H9 (cell line): ENCODE results near the gene ADGB. TPM values are rescaled to one million over a fixed set of nuclear protein-coding genes. Genes with fewer than 3 reads are reported as not detected.
"Not testable (repeated sequence)": the region's sequence is repeated elsewhere in the genome, so short reads cannot be mapped to it uniquely, and the experiment has no call there.

Experiments
- DNase-seq: peaks from one replicate; pipeline ENCODE4 v3.0.0-alpha.2; 2017
- H2AFZ ChIP-seq: one replicate; pipeline ENCODE4 v1.6.1; 2013; ENCODE audit warnings: mild to moderate bottlenecking, low read length, control low read depth, moderate library complexity
- H2AK5ac ChIP-seq: 2 replicates; pipeline ENCODE4 v1.6.1; 2013; ENCODE audit warnings: low read length, control low read depth, mixed read lengths; ENCODE audit not compliant: insufficient read length
- H2BK120ac ChIP-seq: one replicate; pipeline ENCODE4 v1.6.1; 2013; ENCODE audit warnings: low read depth, mild to moderate bottlenecking, low read length, control low read depth, inconsistent platforms; ENCODE audit not compliant: poor library complexity, severe bottlenecking
- H2BK12ac ChIP-seq: 2 replicates; pipeline ENCODE4 v1.6.1; 2013; ENCODE audit warnings: low read length, control low read depth, mixed read lengths, low read depth; ENCODE audit not compliant: insufficient read length
- H2BK15ac ChIP-seq: 2 replicates; pipeline ENCODE4 v1.6.1; 2013; ENCODE audit warnings: low read depth, low read length, control low read depth
- H2BK20ac ChIP-seq: one replicate; pipeline ENCODE4 v1.6.1; 2013; ENCODE audit warnings: low read depth, mild to moderate bottlenecking, low read length, control low read depth, inconsistent platforms; ENCODE audit not compliant: poor library complexity, severe bottlenecking
- H2BK5ac ChIP-seq: 2 replicates; pipeline ENCODE4 v1.6.1; 2013; ENCODE audit warnings: low read length, control low read depth, mixed read lengths; ENCODE audit not compliant: insufficient read length
- H3K14ac ChIP-seq: 2 replicates; pipeline ENCODE4 v1.6.1; 2013; ENCODE audit warnings: low read length, control low read depth; ENCODE audit not compliant: insufficient read depth
- H3K18ac ChIP-seq: 2 replicates; pipeline ENCODE4 v1.6.1; 2013; ENCODE audit warnings: low read depth, mild to moderate bottlenecking, mixed read lengths, low read length, control low read depth; ENCODE audit not compliant: insufficient read length
- H3K23ac ChIP-seq: 2 replicates; pipeline ENCODE4 v1.6.1; 2013; ENCODE audit warnings: low read length, control low read depth, mixed read lengths, low read depth; ENCODE audit not compliant: insufficient read length
- H3K23me2 ChIP-seq: 2 replicates; pipeline ENCODE4 v1.6.1; 2013; ENCODE audit warnings: low read depth, mild to moderate bottlenecking, mixed read lengths, low read length, control low read depth; ENCODE audit not compliant: insufficient read length, poor library complexity, severe bottlenecking
- H3K27ac ChIP-seq: 2 replicates; pipeline ENCODE4 v1.5.1; 2013; ENCODE audit warnings: low read length, control low read depth, mixed read lengths, low read depth; ENCODE audit not compliant: insufficient read length
- H3K27me3 ChIP-seq: 2 replicates; pipeline ENCODE4 v1.6.1; 2013; ENCODE audit warnings: low read length, control low read depth, inconsistent platforms; ENCODE audit not compliant: insufficient read depth
- H3K4ac ChIP-seq: 2 replicates; pipeline ENCODE4 v1.6.1; 2013; ENCODE audit warnings: low read depth, mild to moderate bottlenecking, control low read depth, inconsistent platforms, low read length, moderate library complexity
- H3K4me1 ChIP-seq: 2 replicates; pipeline ENCODE4 v1.6.1; 2013; ENCODE audit warnings: low read length, control low read depth, inconsistent platforms; ENCODE audit not compliant: insufficient read depth
- H3K4me2 ChIP-seq: 2 replicates; pipeline ENCODE4 v1.6.1; 2013; ENCODE audit warnings: low read length, control low read depth, mixed read lengths; ENCODE audit not compliant: insufficient read length, insufficient read depth
- H3K56ac ChIP-seq: 2 replicates; pipeline ENCODE4 v1.6.1; 2013; ENCODE audit warnings: low read depth, mild to moderate bottlenecking, mixed read lengths, low read length, control low read depth; ENCODE audit not compliant: insufficient read length
- H3K79me1 ChIP-seq: 2 replicates; pipeline ENCODE4 v1.6.1; 2013; ENCODE audit warnings: low read depth, mild to moderate bottlenecking, moderate library complexity, low read length, control low read depth, inconsistent platforms; ENCODE audit not compliant: insufficient read depth, poor library complexity, severe bottlenecking
- H3K79me2 ChIP-seq: 2 replicates; pipeline ENCODE4 v1.6.1; 2013; ENCODE audit warnings: low read length, control low read depth, inconsistent platforms; ENCODE audit not compliant: insufficient read depth
- H3K9ac ChIP-seq: 2 replicates; pipeline ENCODE4 v1.6.1; 2013; ENCODE audit warnings: low read length, control low read depth, mixed read lengths; ENCODE audit not compliant: insufficient read length; ENCODE audit errors: extremely low read depth
- H3K9me3 ChIP-seq: one replicate; pipeline ENCODE4 v1.6.1; 2013; ENCODE audit warnings: low read depth, low read length, inconsistent platforms; ENCODE audit not compliant: control insufficient read depth
- H3T11ph ChIP-seq: one replicate; pipeline ENCODE4 v1.6.1; 2013; ENCODE audit warnings: mild to moderate bottlenecking, low read length, control low read depth, inconsistent platforms
- H4K20me1 ChIP-seq: one replicate; pipeline ENCODE4 v1.6.1; 2013; ENCODE audit not compliant: control insufficient read depth, insufficient read length, insufficient read depth
- H4K5ac ChIP-seq: 2 replicates; pipeline ENCODE4 v1.6.1; 2013; ENCODE audit warnings: low read depth, mild to moderate bottlenecking, mixed read lengths, low read length, control low read depth; ENCODE audit not compliant: insufficient read length
- H4K8ac ChIP-seq: replicated peaks from 2 replicates; pipeline ENCODE4 v1.6.1; 2013; ENCODE audit warnings: low read length, control low read depth, mixed read lengths, low read depth; ENCODE audit not compliant: insufficient read length
- H4K91ac ChIP-seq: 2 replicates; pipeline ENCODE4 v1.6.1; 2013; ENCODE audit warnings: low read depth, mild to moderate bottlenecking, moderate library complexity, mixed read lengths, low read length, control low read depth; ENCODE audit not compliant: insufficient read length
- H3K27ac Mint-ChIP-seq, 3 experiments: 2 replicates in 2 of 3; 3 replicates in 1 of 3; pipeline ENCODE4 v1.8.0; 2020 to 2021; ENCODE audit warnings: mixed read lengths in 3 of 3, mild to moderate bottlenecking in 1 of 3, moderate library complexity in 1 of 3
- H3K27me3 Mint-ChIP-seq: 2 replicates; pipeline ENCODE4 v1.8.0; 2021; ENCODE audit warnings: low read depth, mild to moderate bottlenecking, moderate library complexity, mixed read lengths
- H3K36me3 Mint-ChIP-seq, 3 experiments: 2 replicates in 2 of 3; 3 replicates in 1 of 3; pipeline ENCODE4 v1.8.0; 2020 to 2021; ENCODE audit warnings: low read depth in 3 of 3, mixed read lengths in 3 of 3; ENCODE audit not compliant: insufficient read depth in 1 of 3
- H3K4me1 Mint-ChIP-seq, 2 experiments: 2 replicates each; pipeline ENCODE4 v1.8.0; 2020; ENCODE audit warnings: mixed read lengths in 2 of 2
- H3K4me3 Mint-ChIP-seq, 2 experiments: 2 replicates in 1 of 2; 3 replicates in 1 of 2; pipeline ENCODE4 v1.8.0; 2020 to 2021; ENCODE audit warnings: mild to moderate bottlenecking in 2 of 2, mixed read lengths in 2 of 2, moderate library complexity in 1 of 2
- H3K9me3 Mint-ChIP-seq, 2 experiments: 2 replicates in 1 of 2; 3 replicates in 1 of 2; pipeline ENCODE4 v1.8.0; 2020; ENCODE audit warnings: mild to moderate bottlenecking in 2 of 2, mixed read lengths in 2 of 2, moderate library complexity in 1 of 2
- CTCF ChIP-seq: fragments of 200-600 bp; sonication (generic); conservative IDR thresholded peaks from 3 replicates; pipeline ENCODE4 v1.8.0; 2021; ENCODE audit warnings: antibody characterized with exemption, mild to moderate bottlenecking
- WGBS: extraction: QIAGEN DNeasy Blood & Tissue Kit; methylation state at CpG from one replicate; pipeline ENCODE4 v1.1.7; 2013; ENCODE audit warnings: missing lambda C conversion rate, low lambda C conversion rate, mixed read lengths; ENCODE audit not compliant: insufficient read length; ENCODE audit errors: extremely low coverage; 5-methylcytosine and 5-hydroxymethylcytosine counted together
- total RNA-seq: library from RNA; stranded (reverse); gene quantifications from 2 replicates; pipeline ENCODE4 v1.2.1, GENCODE V29; 2021

ADGB gene
- total RNA-seq, 1 experiment from 2014 or later = not detected

GRCh38 chr6:146791930-146792329 lies 193.2 kb downstream of the ADGB start:
- Mint-ChIP-seq H3K4me1 (0 out of 4 replicates have a peak, but pooled peaks cover 0 to 2% of the 10 kb centered on the region in 2 experiments), H3K27me3 (no peaks in the 10 kb centered on the region; the same call in 1 of the 2 replicates), H3K36me3 (peaks cover 2 to 31% (median 6%) of the 10 kb centered on the region in 3 experiments; a peak in 5 of 7 replicates), H3K9me3 (peaks cover 21 to 34% of the 10 kb centered on the region in 2 experiments), H3K27ac (no peak overlapping the region), H3K4me3 (no peak overlapping the region)
- H4K8ac ChIP-seq = no peak overlapping the region
- no peaks in the 10 kb centered on the region for H3K79me2 ChIP-seq
- H2AK5ac ChIP-seq = no peak overlapping the region
- no peak overlapping the region for H3K4ac ChIP-seq
- no peak overlapping the region for H2BK120ac ChIP-seq
- no peak for TF ChIP-seq CTCF
- H3K27ac ChIP-seq = no peak overlapping the region
- H2BK15ac ChIP-seq = no peak overlapping the region
- no peak overlapping the region for H3K4me2 ChIP-seq
- no peaks in the 10 kb centered on the region for H4K20me1 ChIP-seq
- no peak overlapping the region for H2AFZ ChIP-seq
- H3K9ac ChIP-seq = no peak overlapping the region
- H3K14ac ChIP-seq = no peak overlapping the region
- no peaks in the 10 kb centered on the region for H3K9me3 ChIP-seq
- no peak overlapping the region for H2BK20ac ChIP-seq
- no peak overlapping the region for H3T11ph ChIP-seq
- DNase-seq = no peak
- H4K91ac ChIP-seq = no peak overlapping the region
- H3K23ac ChIP-seq = no peak overlapping the region
- H2BK5ac ChIP-seq = no peak overlapping the region
- no peaks in the 10 kb centered on the region for H3K23me2 ChIP-seq
- no CpG with 5 or more reads among the region's 4 CpGs for WGBS
- no peak overlapping the region for H3K56ac ChIP-seq
- H3K27me3 ChIP-seq = no peaks in the 10 kb centered on the region
- no peaks in the 10 kb centered on the region for H3K79me1 ChIP-seq
- no peaks in the 10 kb centered on the region for H3K4me1 ChIP-seq
- no peak overlapping the region for H4K5ac ChIP-seq
- no peak overlapping the region for H2BK12ac ChIP-seq
- H3K18ac ChIP-seq = no peak overlapping the region

- H3K23ac ChIP-seq, H3K4ac ChIP-seq, H3K4me1 Mint-ChIP-seq, H3K4me2 ChIP-seq, H3K4me1 ChIP-seq, H2BK15ac ChIP-seq, H4K8ac ChIP-seq, H3K56ac ChIP-seq, H2BK120ac ChIP-seq, H2BK20ac ChIP-seq, H3K27me3 Mint-ChIP-seq, H3K9ac ChIP-seq, H3K79me2 ChIP-seq, H3K9me3 ChIP-seq, H4K5ac ChIP-seq, H4K91ac ChIP-seq, H2BK12ac ChIP-seq, H4K20me1 ChIP-seq, H2AK5ac ChIP-seq, H3K79me1 ChIP-seq, H2BK5ac ChIP-seq, H3T11ph ChIP-seq, H2AFZ ChIP-seq, H3K27me3 ChIP-seq, H3K23me2 ChIP-seq, H3K14ac ChIP-seq, DNase-seq, H3K4me3 Mint-ChIP-seq, H3K18ac ChIP-seq, H3K27ac Mint-ChIP-seq, H3K27ac ChIP-seq: not testable (repeated sequence)
- H3K9me3 Mint-ChIP-seq = peaks cover 23 to 35% of the 10 kb centered on the region in 2 experiments
- no CpG with 5 or more reads among the region's 2 CpGs for WGBS
- H3K36me3 Mint-ChIP-seq = peaks cover 2 to 31% (median 6%) of the 10 kb centered on the region in 3 experiments; a peak in 5 of 7 replicates
Measured at GRCh38 chr6:146793218-146793617, 194.4 kb downstream of the ADGB start.
